SIG-M5 treated with dmso at 0.1 percent for 504 hours (cell line): ENCODE data around the gene GMPS.
"Not testable (repeated sequence)": the region's sequence is repeated elsewhere in the genome, so short reads cannot be mapped to it uniquely, and the experiment has no call there.

Source experiments
- DNase-seq: peaks from one replicate; lab custom pipeline; 2025; ENCODE audit not compliant: unreplicated experiment; lab: John Stamatoyannopoulos, UW

Gene GMPS

DNA sequence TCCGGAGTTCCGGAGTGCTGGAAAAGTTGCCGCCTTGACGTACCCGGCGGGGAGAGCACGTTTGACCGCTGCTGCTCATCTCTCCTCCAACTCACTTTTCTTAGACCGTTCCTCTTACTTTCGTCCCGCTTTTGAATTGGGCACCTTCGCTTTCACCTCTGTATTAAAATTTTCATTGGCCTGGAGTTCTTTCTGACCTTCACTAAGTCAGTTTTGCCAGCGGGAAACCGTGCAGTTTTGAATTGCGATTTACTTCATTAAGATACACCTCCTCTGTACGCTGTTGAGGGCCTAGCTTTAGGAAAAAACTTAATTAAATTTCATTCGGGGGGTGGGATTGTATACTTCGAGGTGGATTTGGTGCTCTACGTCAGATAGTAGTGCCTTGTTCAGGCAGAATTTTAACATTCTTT is 1.3 kb downstream of the GMPS start:
- peak; percentile 59 for DNase-seq

GRCh38 chr3:155872904-155873646 is 2.6 kb downstream of the GMPS start:
- DNase-seq: peak; percentile 66

DNA sequence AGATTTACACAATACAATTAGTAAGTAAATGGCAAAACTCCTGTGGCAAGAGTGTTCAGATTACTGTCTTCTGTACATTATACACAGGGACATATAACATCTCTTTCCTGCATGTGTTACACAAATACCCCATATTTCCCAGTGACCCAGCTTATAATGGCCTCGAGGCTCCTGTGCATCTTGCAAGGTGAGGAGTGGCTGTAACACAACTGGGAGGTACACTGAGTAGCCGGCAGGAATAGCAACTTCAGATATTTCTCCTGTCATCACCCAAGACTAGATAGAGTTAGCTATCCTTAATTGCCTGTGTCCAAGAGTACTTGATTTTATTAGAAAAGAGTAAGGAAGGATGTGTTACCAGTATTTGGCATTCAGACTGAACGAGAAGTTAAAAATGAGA is 5.6 kb downstream of the GMPS start:
- DNase-seq: no peak

DNA sequence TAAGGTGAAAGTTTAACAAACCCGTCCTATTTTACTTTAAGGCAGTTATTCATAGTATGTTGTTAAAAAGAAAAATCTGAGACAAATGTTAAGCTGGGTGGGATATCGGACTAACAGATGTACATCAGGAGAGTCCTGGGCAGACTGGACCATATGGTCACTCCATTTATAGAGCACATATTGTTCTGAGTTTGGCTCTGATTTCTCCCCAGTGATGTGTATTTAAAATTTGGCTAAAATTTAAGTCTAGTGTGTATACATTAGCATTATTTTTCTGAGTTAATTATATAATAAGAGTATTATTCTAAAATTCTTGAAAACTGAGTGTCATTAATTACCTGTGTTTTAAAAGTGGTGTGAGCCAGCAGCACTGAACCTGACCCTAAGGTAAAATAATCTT is 6.1 kb downstream of the GMPS start:
- no peak for DNase-seq

GRCh38 chr3:155880286-155880685 is 9.8 kb downstream of the GMPS start:
- no peak for DNase-seq

- DNase-seq: no peak
Observed at GRCh38 chr3:155884292-155884691, 13.8 kb downstream of the GMPS start.

- DNase-seq: no peak
Observed at GRCh38 chr3:155885292-155885691, 14.8 kb downstream of the GMPS start.

GRCh38 chr3:155886348-155886747 is 15.9 kb downstream of the GMPS start:
- not testable (repeated sequence) for DNase-seq

- no peak for DNase-seq
Observed at GRCh38 chr3:155886915-155887314, 16.5 kb downstream of the GMPS start.

DNA sequence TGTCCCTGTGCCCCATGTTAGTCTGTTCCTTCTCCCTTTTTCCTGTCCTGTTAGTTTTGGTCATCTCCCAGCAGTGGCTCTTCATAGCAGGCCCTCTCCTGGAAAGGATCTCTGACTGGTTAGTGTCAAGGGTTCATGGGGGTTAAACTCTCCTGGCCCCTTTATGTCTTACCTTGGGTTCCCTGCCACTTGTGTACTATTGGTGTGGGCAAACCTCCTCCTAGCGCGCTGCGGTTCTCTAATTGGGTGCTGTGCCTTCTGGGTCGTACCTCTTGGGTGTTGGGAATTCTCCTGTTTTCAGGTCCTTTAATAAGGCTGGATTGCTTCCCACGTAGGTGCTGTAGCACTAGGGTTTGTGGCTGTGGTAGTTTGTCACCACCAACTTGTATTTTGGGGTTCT is 18.8 kb downstream of the GMPS start:
- DNase-seq: no peak

- DNase-seq: no peak
Observed at GRCh38 chr3:155889952-155890351, 19.5 kb downstream of the GMPS start.

GRCh38 chr3:155890671-155891190 is 20.3 kb downstream of the GMPS start:
- no peak for DNase-seq

- DNase-seq: no peak
Observed at GRCh38 chr3:155891321-155891720, 20.9 kb downstream of the GMPS start.

- no peak for DNase-seq
Observed at GRCh38 chr3:155895379-155895900, 25.0 kb downstream of the GMPS start.

GRCh38 chr3:155906900-155907299 is 36.5 kb downstream of the GMPS start:
- no peak for DNase-seq

DNA sequence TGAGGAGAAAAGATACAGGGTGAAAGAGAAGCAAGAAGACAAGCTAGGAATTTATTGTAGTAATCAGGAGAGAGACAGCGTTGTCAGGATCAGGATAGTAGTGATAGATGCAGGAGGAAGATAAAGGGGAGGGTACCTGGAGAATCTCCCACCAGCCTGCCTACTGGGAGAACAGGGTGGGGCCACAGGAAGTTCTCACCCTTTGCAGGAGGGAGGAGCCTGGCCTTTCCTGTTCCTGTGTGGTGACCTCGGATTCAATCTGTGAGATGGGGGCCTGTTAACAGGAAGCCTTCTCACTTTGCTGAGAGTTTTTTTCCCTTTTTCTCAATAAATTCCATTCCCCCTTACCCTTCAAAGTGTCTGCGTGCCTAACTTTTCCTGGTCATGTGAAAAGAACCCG is 37.6 kb downstream of the GMPS start:
- DNase-seq: no peak

GRCh38 chr3:155908605-155909004 is 38.2 kb downstream of the GMPS start:
- DNase-seq: no peak

- DNase-seq: no peak
Observed at GRCh38 chr3:155912090-155912489, 41.6 kb downstream of the GMPS start.

GRCh38 chr3:155912579-155913190 is 42.2 kb downstream of the GMPS start:
- DNase-seq: no peak

DNA sequence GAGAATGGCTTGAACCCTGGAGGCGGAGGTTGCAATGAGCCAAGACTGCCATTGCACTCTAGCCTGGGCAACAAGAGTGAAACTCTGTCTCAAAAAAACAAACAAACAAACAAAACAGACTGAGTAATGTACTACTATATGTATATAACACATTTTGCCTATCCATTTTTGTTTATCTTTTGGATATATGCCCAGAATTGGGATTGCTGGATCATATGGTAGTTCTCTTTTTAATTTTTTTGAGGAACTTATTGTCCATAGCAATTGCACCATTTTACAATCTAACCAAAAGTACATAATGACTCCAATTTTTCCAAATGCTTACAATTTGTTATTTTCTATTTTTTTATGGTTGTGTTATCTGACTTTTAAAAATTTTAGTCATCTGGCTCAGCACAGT is 47.3 kb downstream of the GMPS start:
- DNase-seq: no peak

DNA sequence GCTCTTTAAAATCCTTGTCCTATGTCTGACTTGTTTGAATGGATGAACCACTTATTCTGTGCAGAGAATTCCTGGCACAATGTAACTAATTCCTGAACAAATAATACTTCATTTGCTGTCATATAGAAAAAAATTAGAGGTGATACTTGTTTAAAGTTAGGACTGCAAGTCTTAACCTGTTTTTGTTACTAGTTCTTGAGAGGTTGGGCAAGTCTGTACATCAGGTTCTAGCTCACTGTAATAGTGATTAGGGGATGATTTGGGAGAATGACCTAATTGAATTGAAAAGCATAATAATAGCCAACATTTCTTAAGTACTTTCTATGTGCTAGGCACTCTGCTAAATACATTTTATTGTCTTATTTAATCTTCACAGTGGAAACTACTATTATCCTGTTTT is 49.3 kb downstream of the GMPS start:
- no peak for DNase-seq

- no peak for DNase-seq
Observed at GRCh38 chr3:155921486-155921885, 51.0 kb downstream of the GMPS start.
